Esophagus squamous epithelium (tissue), 5 donors: ENCODE measurements around the gene PDE6B. TPM values are rescaled to one million over a fixed set of nuclear protein-coding genes. Genes with fewer than 3 reads are reported as not detected.

Experiments
- DNase-seq: peaks from one replicate; lab custom pipeline; 2025; lab: John Stamatoyannopoulos, UW
- H3K27ac ChIP-seq, 4 donors: fragments of 200-600 bp; sonication (generic); one replicate each; pipeline ENCODE4 v1.5.1; 2016 to 2019; ENCODE audit warnings: mild to moderate bottlenecking in 1 of 4
- H3K27me3 ChIP-seq, 4 donors: fragments of 200-600 bp; sonication (generic); 1 replicate in 3 of 4; 2 replicates in 1 of 4; pipeline versions ENCODE4 v1.5.1 to v1.6.0; 2017 to 2021; ENCODE audit warnings: antibody characterized with exemption in 1 of 4
- H3K36me3 ChIP-seq, 3 donors: fragments of 200-600 bp; sonication (generic); one replicate each; pipeline ENCODE4 v1.5.1; 2016 to 2019
- H3K4me1 ChIP-seq, 3 donors: fragments of 200-600 bp; sonication (generic); one replicate each; pipeline ENCODE4 v1.5.1; 2017 to 2019
- H3K4me3 ChIP-seq, 4 donors: fragments of 200-600 bp; sonication (generic); 1 replicate in 3 of 4; 2 replicates in 1 of 4; pipeline ENCODE4 v1.5.1; 2016 to 2019; ENCODE audit warnings: mild to moderate bottlenecking in 2 of 4, moderate library complexity in 1 of 4
- H3K9me3 ChIP-seq, 3 donors: fragments of 200-600 bp; sonication (generic); one replicate each; pipeline ENCODE4 v1.5.1; 2016 to 2019
- CTCF ChIP-seq, 6 experiments: fragments of 450-650 bp in 4 of 6; fragments of 200-600 bp in 2 of 6; sonication (generic) in 2 of 6; IDR thresholded peaks; one replicate each; pipeline ENCODE4 v1.5.1; 2016 to 2019; ENCODE audit warnings: antibody characterized with exemption in 6 of 6, mild to moderate bottlenecking in 4 of 6, moderate library complexity in 4 of 6
- POLR2A ChIP-seq, 4 donors: fragments of 450-650 bp; IDR thresholded peaks; one replicate each; pipeline ENCODE4 v1.6.1; 2017; ENCODE audit warnings: antibody characterized with exemption in 4 of 4, mild to moderate bottlenecking in 4 of 4, moderate library complexity in 3 of 4
- WGBS, 2 donors: methylation state at CpG; one replicate each; pipeline ENCODE4 v1.1.5; 2018; 5-methylcytosine and 5-hydroxymethylcytosine counted together
- intact Hi-C: fragments of 100-400 bp; cut with DNase I; formaldehyde crosslinking; loops from one replicate; pipeline ENCODE4 v1.15.0; 2022
- total RNA-seq, 4 donors: library from RNA; depleted of rRNA; stranded (reverse); fragments of >200 nt; gene quantifications; one replicate each; pipeline ENCODE4 v1.1.0, GENCODE V29; 2016
- donor health status: DM: yes; HTN: yes; CAD: no.

Gene PDE6B
- total RNA-seq, 4 donors from 2014 or later = 0.19 to 4.4 (median 1.7) TPM

DNA sequence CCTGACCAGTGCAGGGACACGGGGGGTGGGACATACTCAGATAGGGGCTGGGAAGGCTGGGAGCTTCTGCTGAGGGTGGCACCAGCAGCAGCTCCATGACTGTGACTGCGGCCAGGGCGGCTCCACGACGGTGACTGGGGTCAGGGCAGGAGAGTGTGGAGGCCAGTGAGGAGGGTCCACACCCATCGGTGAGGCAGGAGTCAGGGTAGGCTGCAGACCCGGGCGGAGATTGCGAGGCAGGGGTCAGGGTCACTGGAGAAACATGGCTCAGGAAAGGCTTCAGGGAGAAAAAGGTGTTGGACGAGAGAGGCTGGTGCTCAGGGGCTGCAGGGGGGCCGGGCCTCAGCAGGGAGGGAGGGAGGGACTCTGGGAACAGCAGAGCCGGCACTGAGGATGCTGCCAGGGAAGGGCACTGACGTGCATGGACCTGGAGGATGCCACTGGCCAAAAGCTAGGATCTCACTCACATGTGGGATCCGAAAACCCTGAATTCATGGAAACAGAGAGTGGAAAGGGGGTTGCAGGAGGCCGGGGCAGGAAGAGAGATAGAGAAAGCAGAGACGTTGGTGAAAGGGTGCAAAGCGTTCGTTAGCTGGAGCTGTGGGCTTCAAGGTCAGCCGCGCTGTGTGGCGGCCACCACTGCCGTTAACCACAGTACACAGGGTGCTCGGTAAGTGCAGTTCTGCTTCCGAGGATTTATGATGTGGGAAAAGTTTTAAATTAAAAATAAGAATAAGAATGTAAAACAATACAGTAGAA, 26.7 kb downstream of the PDE6B start:
- TF ChIP-seq CTCF (IDR thresholded peaks at IDR 0.05) = no peak
- TF ChIP-seq POLR2A (IDR thresholded peaks at IDR 0.05) = no peak
- H3K9me3 ChIP-seq = no peaks in the 10 kb centered on the region
- intact Hi-C loops = no loop called here
- H3K4me3 ChIP-seq = no peak overlapping the region
- peaks cover 0 to 11% (median 0%) of the 10 kb centered on the region in 3 donors for H3K4me1 ChIP-seq
- WGBS, 2 donors = 63 to 73% methylated on average over 21 to 22 of the region's 24 CpGs
- no peak for DNase-seq
- no peak overlapping the region for H3K27ac ChIP-seq
- peaks cover 0 to 95% (median 2%) of the 10 kb centered on the region in 4 donors for H3K27me3 ChIP-seq
- H3K36me3 ChIP-seq = no peaks in the 10 kb centered on the region

- peaks cover 0 to 11% (median 0%) of the 10 kb centered on the region in 3 donors for H3K4me1 ChIP-seq
- intact Hi-C loops = no loop called here
- H3K4me3 ChIP-seq = no peak overlapping the region
- WGBS, 2 donors = 79 to 87% methylated on average over 8 to 17 of the region's 35 CpGs
- H3K27ac ChIP-seq = no peak overlapping the region
- H3K27me3 ChIP-seq = peaks cover 0 to 85% (median 2%) of the 10 kb centered on the region in 4 donors
- DNase-seq = no peak
- no peaks in the 10 kb centered on the region for H3K9me3 ChIP-seq
- TF ChIP-seq CTCF (IDR thresholded peaks at IDR 0.05) (no peak), POLR2A (IDR thresholded peaks at IDR 0.05) (no peak)
- H3K36me3 ChIP-seq = no peaks in the 10 kb centered on the region
These were observed 27.9 kb downstream of the PDE6B start for GRCh38 chr4:653080-653821.

- H3K4me3 ChIP-seq = no peak overlapping the region
- peaks cover 0 to 78% (median 2%) of the 10 kb centered on the region in 4 donors for H3K27me3 ChIP-seq
- no peaks in the 10 kb centered on the region for H3K36me3 ChIP-seq
- peaks cover 0 to 11% (median 0%) of the 10 kb centered on the region in 3 donors for H3K4me1 ChIP-seq
- 69 to 75% methylated on average over 12 to 18 of the region's 29 CpGs for WGBS, 2 donors
- no peak overlapping the region for H3K27ac ChIP-seq
- no peaks in the 10 kb centered on the region for H3K9me3 ChIP-seq
- DNase-seq = no peak
- TF ChIP-seq CTCF (IDR thresholded peaks at IDR 0.05) (no peak), POLR2A (IDR thresholded peaks at IDR 0.05) (no peak)
- intact Hi-C loops = no loop called here
These were observed 28.6 kb downstream of the PDE6B start for GRCh38 chr4:653831-654502.

- no peak overlapping the region for H3K4me3 ChIP-seq
- WGBS, 2 donors = 90 to 95% methylated on average over 4 to 17 of the region's 17 CpGs
- H3K4me1 ChIP-seq = peaks cover 0 to 11% (median 0%) of the 10 kb centered on the region in 3 donors
- intact Hi-C loops = no loop called here
- TF ChIP-seq CTCF (IDR thresholded peaks at IDR 0.05) (no peak), POLR2A (IDR thresholded peaks at IDR 0.05) (no peak)
- H3K27ac ChIP-seq = no peak overlapping the region
- peaks cover 0 to 73% (median 2%) of the 10 kb centered on the region in 4 donors for H3K27me3 ChIP-seq
- H3K36me3 ChIP-seq = no peaks in the 10 kb centered on the region
- H3K9me3 ChIP-seq = no peaks in the 10 kb centered on the region
- no peak for DNase-seq
These were observed 29.1 kb downstream of the PDE6B start for GRCh38 chr4:654503-654845.
